HG02870 (cell line): Measurements from ENCODE around the gene SLC6A11.

Experiments used
- ATAC-seq: cut with Tn5 transposase; IDR thresholded peaks from one replicate; pipeline ENCODE4 v1.9.1; 2021; ENCODE audit warnings: mild to moderate bottlenecking, moderate library complexity; ENCODE audit not compliant: unreplicated experiment

Gene SLC6A11

DNA sequence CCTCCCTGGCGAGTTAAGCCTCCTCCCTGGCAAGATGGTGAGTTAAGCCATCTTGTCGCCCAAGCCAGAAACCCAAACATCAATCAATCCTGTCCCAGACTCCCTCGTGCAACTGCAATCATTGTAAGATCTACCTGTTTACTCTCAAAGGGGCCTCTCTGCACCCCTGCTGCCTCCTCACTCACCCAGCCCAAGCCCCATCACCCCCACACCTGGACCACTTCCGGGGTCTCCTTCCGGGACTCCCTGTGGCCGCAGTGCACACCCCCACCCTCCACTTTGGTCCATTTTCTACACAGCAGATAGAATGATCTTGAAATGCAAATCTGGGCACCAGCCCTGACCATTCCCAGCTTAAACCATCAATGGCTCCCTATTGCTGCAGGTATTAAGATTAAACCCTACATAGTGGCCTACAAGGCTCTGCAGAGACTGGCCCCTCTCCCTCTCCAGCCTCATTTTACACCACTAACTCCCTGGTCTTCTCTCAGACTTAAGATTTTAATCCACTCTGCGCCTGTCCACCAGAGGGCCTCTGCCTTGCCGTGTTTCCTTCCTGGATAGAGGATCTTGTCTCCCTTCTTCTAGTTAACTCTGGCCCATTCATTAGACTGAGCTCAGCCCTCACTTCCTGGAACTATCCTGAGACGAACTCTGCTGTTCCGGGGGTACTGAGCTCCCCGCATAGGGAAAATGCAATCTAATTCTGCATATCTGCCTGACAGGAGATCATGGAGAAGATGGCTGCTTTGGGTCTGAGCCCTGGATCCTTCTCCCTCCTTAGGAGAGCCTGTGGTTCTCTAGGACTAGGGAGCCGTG is 134.7 kb downstream of the SLC6A11 start:
- ATAC-seq: no peak

DNA sequence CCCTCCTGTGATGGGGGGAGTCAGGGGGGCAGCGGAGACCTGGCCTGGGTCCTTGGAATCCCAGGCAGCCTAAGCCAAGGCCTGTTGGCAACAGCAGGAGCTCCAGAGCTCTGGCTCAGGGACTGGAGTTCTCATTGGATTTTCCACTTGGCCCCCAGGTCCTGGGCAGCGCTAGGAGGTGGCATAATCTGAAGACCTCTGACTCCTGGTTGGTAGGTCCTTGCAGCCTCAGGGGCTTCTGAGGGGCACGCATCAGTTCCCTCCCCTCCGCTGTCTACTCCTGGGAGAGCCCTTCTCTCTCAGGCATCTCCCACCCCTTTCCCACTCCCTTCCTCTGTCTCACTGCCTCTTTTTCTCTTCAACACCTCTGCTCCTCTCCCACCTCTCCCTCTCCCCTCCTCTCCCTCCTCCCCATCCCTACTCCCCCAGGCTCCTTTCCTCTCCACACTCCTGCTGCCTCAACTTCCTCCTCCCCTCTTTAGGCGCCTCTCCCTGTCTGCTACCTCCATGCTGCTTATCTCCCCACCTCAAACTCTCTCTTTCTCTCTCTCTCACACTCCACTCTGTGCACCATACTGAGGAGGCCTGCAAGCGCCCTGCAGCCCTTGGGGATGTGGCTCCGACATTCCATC is 135.4 kb downstream of the SLC6A11 start:
- no peak for ATAC-seq

DNA sequence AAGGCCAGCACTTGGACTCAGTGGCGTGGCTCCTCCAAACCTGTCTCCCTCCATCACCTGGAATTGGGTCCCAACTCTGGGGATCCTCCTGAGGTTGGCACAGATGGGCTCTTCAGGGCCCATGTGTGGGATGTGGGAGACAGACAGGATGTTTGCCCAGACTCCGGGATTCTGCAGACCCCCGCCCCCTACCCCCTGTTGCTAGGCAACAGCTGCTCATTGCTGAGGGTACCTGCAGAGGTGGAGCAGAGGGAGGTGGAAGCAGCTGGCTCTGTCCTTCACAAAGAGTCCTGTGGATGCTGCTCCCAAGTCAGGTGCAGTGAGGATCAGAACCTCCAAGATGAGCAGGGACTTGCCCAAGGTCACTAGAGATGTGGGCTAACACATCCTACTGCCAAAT is 136.5 kb downstream of the SLC6A11 start:
- no peak for ATAC-seq

DNA sequence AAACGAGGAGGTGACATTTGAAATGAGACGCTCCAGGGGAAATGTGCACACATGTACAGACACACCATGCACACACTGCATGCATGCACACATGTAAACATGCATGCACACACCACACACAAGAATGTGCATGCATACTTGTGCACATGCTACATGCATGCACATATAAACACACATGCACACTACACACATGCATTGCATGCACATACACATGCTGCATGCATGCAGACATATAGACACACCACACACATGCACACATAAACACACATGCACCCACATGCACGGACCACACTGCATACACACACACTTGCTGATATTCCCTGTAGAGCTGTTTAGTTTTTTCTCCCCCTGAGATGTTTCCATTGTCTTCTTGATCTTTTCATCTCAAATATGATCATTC is 138.7 kb downstream of the SLC6A11 start:
- ATAC-seq: no peak

DNA sequence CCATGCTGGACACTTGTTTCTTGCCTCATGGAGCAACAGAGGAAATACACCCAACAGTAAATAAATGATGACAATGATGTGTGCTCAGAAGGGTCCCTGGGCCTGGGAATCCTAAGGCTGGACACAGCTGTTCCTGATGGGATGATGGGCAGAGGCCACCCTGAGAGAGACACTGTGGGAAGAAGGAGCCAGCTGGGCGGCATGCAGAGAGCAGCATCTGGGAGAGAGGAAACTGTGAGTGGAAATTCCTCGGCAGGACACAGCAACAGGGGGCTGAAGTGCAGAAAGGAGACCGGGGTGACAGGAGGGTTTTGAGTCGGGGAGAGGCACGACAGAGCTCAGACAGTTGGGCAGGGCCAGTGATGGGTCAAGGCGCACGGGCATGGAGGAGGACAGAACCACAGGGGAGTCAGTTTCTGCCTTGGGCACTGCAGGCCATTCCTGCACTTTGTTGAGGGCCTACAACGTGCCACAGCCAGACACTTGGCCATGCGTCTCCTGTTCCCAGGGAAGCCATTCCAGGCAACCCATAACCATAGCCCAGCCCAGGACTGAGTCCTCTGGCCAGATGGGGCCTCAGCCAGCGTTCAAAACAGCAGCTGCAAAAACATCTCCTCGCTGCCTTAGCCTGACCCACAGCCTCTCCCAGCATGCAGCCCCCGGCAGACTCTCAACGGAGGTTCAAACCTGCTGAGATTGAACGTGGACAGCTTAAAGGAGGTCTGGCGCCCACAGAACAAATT is 139.9 kb downstream of the SLC6A11 start:
- no peak for ATAC-seq

DNA sequence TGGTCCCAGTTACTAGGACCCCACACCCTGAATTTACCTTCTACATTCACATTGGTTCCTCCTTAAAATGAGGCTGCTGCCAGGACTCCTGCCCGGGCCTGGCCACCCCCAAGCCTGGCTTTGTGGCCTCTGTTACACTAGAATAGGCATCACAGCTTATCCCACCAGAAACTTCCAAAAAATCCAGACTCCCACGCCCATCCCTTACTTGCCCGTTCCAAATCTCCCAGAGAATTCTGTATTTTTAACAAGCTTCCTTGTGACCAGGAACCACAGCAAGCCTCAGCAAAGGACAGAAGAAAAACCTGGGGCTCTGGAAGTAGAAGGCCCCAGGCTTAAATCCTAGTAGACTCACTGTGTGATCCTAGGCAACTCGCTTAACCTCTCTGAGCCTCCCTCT is 140.5 kb downstream of the SLC6A11 start:
- no peak for ATAC-seq

DNA sequence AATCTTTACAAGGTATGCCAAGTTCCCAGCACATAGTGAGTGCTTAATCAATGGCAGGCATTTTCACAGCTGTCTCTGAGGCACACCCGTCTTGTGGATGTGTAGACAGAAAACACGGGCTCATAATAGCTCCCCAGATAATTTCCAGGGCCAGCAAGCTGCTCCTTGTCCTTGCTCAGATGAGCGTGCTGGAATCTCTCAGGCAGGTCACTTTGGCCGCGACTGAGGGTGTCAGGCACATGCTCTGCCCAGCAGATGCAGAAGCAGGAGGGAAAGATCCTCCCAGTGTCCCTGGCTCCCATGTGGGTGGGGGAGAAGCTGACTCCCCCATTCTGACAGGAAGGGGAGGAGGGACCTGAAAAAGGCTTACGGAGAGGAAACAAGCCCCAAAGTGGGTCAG is 141.0 kb downstream of the SLC6A11 start:
- ATAC-seq: no peak

DNA sequence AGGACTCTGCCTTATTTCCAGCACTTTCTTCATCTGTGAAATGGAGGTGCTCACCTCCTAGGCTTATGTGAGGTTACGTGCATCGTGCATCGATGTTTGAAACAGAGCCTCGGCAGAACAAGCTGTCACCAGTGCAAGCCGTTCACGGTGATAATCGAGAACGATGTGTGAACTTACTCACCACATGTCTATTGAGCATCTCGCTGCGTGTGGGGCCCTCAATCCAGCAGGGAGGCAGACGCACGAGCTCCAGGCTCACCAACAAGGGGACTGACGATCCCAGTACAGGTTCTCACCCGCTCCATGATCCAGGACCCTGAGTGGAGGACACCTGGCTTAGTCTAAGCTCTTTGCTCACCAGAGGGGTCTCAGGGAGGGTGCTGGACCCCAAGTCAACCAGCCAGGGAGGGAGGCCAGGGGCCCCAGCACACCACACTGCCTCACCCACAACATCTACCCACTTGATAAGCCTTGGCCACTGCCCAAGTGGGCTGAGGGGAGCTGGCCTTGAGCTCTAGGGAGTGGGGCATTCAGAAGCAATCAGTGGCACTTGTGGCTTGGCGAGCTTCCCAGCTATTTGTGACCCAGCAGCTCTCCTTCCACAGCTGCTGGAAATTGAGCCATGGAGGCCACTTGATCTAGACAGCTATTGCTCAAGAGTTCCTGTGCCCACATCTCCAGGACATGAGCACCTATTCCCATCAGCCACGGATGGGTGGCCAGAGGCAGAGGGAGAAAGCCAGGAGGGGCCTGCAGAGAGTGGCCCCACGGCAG is 142.1 kb downstream of the SLC6A11 start:
- ATAC-seq: no peak

DNA sequence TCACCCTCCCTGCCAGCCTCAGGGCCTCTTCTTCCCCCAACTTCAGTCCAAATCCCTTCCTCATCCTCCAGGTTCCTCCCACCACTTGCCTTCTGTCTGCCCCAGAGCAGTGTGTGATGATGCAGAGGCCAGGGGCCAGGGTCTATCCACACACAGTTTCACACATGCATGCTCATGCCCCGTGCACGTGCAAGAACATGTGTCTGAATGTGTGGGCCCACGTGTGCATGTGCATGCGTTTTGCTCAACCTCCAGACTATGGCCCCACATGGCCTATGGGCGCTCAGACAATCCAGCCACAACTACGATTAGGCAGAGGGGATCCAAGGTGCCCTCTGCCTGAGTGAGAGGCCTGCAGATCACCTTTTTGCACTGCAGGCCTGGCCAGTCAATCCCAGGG is 144.2 kb downstream of the SLC6A11 start:
- ATAC-seq: no peak

DNA sequence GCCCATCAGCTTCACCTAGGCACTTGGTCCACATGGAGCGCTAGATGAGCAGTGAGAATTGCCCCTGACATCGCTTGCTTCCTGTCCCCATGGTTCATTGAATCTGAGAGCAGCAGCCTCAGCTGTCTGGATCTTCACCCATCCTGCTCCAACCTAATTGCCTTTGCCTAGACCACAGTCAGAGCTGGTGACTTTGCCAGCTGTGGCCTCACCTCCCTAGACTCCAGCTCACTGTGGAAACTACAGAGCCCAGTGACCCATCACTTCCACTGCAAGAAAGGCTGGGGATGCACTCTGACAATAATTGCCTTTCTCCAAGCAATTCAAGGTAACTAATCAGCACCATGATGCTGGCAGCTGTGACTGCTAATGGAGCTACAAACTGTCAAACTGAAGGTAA is 145.9 kb downstream of the SLC6A11 start:
- ATAC-seq: no peak

DNA sequence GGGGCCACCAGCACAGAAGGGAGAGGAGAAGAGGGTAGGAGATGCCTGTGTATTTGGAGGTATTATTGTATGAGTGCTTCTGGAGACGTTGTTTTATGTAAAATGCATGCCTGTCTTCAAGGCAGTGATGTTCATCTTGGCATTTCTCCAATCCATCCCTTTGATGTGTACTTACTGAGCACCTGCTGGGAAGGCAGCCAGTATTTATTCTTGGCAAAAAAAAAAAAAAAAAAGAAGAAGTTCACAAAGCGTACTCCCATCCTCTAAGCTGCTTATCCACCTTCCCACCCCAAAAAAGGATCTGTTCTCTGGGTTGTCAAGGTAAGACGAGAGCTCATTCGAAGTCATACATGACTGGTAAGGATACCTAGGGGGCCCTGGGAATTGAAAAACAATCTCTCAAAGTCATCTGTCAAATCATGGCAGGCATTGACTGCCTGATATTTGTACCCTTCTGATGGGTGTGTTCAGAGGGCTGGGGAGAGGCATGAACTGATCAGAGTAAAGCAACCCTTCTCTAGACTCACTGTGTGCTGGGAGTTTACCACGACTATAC is 146.5 kb downstream of the SLC6A11 start:
- no peak for ATAC-seq

DNA sequence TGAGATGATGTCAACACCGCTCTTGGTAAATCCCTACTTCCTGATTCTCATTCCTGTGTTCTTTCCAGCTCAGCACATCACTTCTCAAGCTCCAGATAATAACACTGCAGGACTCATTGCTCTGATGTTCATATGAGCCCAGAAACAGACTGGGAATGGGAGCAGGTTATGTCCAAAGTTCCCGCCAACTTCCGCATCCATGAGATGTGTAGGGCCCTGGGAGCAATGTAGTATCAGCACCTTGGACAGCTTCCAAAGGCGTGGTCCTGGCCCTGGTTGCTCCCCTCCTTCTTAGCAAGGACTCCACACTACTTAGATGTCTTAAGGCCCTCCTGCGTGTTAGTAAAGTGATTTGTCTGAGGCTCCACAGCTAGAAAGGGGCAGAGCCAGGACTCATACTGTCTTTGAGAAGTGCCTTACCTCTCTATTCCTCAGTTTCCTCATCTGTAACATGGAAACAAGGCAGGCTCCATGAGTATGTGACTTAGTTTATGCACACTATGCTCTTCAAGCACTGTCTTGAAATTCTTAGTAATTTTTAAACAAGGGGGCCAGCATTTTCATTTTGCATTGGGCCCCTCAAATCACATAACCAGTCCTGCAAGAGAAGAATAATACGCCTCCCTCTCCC is 148.6 kb downstream of the SLC6A11 start:
- ATAC-seq: no peak

DNA sequence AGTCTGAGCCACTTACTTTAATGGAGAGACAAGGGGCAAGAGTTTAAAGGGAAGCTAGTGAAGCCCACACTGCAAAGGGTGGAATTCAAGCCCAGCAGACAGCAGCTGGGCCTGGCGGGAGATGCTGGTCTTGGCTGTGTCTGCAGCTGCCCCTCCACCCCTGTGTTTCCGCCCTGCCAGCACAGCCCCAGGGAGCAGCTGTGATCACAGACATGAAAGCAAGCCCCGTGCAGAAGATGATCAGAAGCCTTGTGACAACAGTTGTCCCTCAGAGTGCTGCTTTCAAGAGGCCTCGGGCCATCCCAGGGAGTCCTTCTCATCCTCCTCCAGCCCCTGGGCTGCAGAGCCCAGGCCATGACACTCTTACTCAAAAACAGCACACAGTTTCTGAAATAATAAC is 152.4 kb downstream of the SLC6A11 start:
- no peak for ATAC-seq

DNA sequence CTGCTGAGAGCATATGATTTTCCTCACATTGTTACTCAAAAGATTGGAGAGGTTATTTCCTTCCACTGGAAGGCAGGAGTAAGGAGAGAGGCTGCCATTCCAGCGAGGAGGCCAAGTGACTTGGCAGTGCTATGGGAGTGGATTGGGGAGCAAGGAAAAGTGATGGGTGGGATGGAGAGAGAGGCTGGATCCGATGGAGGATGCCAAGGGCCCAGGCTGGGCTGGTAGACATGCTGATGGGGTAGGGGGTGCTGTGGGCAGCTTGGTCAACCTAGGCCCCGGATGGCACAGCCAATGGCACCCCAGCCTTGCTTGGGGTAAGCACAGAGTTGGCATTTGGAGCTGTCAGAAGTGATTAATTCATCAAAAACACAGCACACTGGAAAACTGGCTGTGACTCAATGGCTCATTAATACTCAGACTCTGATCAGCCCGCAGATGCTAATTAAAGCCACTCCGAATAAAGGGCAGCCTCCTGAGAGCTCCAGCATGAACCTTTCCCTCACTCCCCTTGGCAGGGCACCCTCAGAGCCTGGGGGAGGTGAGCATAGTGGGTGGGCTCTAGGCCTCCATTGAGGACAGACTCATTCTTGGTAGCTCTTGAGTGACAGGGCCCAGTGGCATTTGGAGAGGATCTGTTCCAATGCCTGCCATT is 154.4 kb downstream of the SLC6A11 start:
- ATAC-seq: no peak

DNA sequence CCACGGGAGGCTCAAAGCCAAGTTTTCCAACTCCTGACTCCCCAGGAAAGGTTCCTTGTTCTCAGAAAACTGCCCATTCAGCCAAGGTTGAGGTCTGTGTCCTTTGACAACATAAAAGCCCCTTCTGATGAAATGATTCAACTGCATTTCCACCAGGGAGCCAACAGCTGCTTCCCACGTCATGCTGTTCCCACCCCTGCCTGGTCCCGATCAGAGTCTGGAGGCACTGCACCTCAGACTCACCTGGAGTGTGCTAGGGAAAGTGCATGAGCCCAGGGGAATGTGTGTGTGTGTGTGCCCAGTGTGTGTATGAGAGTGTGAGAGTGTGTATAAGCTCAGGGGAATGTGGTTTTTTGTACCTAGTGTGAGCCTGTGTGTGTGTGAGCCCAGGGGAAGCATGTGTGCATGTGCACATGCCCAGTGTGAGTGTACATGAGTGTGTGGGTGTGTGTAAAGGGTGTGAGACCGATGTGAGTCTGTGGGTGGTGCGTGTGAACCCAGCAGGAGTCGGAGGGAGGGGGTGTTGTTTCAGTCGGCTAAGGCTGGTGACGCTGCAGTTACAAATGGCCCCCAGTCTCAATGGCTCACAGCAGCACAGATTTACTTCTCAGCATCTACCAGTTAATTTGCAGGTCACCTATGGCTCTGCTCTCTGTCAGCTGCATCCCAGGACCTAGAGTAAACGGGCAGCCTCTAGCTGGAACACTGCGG is 156.2 kb downstream of the SLC6A11 start:
- no peak for ATAC-seq

DNA sequence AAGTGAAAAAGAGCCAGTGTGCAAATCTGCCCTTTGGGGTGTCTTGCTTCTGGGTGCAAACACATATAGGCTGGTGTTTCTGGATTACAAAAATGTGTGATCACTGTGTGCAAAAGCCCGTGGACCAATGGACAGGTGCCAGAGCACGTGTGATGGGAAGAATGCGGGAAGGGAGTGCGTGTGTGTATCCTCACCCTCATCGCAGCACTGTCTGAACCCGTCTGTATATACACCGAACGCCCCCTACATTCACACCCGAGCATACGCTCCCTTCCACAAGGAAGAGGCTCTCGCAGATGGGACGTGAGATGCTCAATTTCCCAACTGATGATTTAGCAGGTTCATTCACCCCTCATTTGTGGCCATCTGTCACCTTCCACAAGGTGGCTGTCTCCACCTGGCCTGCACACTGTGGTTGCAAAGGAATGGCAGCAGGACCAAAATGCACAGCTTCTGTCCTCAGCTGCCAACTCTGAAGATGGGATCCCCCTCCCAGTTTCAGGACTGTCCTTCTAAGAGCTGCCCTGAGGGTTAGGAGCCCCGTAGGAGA is 157.1 kb downstream of the SLC6A11 start:
- no peak for ATAC-seq

DNA sequence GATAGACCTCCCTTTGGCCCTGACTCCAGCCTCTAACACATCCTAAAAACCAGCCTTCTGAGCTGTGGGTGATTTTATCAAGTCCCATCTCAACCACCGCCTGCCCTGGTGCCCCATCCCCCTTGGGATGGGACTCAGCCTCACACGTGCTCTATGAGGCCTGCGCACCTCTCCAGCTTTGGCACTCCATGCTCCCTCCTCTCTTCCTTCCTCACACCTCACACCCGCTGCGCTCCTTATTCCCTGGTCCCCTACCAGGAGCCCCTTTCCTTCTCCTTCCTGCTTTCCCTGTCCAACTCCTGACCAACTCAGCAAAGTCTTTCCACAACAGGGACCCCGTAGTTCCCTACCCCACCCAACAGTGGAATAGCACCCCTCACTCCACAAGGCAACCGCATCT is 158.1 kb downstream of the SLC6A11 start:
- no peak for ATAC-seq

DNA sequence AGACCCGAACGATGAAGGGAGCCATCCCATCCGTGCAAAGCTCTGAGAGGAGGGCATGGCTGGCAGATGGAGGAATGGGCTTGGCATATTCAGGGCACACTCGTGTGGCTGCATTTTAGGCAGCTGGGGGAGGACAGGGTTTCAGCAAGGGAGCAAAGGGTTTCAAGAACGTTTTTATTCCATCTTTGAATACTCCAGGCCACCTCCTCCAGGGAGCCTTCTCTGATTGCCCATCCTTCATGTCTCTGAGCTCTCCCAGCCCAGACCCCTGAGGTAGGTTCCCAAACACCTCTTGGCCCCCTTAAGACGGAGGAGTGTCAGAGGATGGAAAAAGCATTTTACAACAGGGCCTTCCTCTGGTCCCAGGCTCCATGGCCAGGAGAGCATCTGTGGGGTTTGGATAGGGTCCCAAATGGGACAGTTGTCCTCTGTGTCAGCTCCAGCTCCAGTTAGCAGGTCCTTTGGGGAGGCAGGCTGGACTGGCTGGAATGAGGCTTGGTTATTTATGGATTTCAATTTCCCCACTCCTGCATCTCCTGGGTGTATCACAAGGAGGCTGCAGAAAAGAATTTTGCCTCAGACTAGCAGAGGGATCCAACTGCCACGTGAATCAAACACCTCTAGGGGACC is 158.8 kb downstream of the SLC6A11 start:
- no peak for ATAC-seq
